D721Med (cell line): ENCODE data around the gene HAUS3.

Experiments used
- DNase-seq: peaks from one replicate; pipeline ENCODE4 v3.0.0; 2011; ENCODE audit warnings: low spot score; ENCODE audit not compliant: insufficient read length
- FAIRE-seq: peaks from 2 replicates; lab custom pipeline; 2011; peaks lifted over from hg19 to GRCh38; lab: Jason Lieb, UNC
- TF ChIP-seq, protein P1 (sequence below): IDR thresholded peaks from 2 replicates; pipeline ENCODE4 v1.5.1; 2012; ENCODE audit warnings: mild to moderate bottlenecking, control low read depth; ENCODE audit not compliant: insufficient read depth; ENCODE audit errors: missing control alignments

Gene HAUS3

DNA sequence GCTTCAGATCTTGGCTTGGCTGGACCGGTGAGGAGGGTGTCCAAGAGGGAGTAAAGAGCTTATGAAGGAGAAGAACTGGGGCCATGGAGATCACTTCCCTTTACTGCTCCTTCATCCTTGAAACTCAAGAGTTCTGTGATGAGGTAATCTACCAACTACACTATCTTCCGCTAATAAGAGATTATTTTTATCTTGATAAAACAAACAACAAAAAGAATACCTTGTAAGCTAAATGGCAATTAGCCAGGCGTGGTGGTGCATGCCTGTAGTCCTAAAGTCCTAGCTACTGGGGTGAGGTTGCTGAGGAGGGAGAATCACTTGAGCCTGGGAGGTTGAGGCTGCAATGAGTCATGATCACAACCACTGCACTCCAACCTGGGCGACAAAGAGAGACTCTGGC, 47.4 kb downstream of the HAUS3 start:
- TF ChIP-seq, protein P1, sequence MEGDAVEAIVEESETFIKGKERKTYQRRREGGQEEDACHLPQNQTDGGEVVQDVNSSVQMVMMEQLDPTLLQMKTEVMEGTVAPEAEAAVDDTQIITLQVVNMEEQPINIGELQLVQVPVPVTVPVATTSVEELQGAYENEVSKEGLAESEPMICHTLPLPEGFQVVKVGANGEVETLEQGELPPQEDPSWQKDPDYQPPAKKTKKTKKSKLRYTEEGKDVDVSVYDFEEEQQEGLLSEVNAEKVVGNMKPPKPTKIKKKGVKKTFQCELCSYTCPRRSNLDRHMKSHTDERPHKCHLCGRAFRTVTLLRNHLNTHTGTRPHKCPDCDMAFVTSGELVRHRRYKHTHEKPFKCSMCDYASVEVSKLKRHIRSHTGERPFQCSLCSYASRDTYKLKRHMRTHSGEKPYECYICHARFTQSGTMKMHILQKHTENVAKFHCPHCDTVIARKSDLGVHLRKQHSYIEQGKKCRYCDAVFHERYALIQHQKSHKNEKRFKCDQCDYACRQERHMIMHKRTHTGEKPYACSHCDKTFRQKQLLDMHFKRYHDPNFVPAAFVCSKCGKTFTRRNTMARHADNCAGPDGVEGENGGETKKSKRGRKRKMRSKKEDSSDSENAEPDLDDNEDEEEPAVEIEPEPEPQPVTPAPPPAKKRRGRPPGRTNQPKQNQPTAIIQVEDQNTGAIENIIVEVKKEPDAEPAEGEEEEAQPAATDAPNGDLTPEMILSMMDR: no peak
- no peak for FAIRE-seq
- no peak for DNase-seq

DNA sequence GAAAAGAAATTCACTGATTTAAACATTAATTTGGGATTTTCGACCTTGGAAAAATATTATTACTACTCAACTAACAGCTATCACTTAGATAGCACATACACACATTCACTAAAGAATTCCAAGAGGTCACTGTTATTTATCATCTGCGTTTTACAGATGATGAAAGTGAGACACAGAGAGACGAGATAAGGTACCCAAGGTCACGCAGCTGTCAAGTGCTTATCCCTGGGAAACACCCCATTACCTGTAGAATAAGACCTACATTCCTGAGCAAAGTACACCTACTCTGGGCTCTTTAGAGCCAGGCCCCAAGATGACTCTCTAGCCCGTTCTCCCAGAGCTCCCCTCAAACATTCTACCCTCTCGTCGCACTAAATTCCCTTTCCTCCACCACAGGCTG, 48.6 kb downstream of the HAUS3 start:
- DNase-seq (no peak), FAIRE-seq (no peak)
- TF ChIP-seq, protein P1: no peak

DNA sequence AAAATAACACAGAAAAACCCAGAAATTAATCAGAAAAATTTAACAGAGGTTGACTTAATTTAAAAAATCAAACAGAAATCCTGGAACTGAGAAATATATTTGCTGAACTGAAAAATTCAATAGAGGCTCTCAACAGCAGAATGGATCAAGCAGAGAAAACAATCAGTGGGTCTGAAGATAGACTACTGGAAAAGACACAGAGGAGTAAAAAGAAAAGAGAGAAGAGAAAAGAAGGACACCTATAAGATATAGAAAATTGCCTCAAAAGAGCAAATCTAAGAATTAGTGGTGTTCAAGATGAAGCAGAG, 55.1 kb downstream of the HAUS3 start:
- DNase-seq: no peak
- FAIRE-seq: no peak

DNA sequence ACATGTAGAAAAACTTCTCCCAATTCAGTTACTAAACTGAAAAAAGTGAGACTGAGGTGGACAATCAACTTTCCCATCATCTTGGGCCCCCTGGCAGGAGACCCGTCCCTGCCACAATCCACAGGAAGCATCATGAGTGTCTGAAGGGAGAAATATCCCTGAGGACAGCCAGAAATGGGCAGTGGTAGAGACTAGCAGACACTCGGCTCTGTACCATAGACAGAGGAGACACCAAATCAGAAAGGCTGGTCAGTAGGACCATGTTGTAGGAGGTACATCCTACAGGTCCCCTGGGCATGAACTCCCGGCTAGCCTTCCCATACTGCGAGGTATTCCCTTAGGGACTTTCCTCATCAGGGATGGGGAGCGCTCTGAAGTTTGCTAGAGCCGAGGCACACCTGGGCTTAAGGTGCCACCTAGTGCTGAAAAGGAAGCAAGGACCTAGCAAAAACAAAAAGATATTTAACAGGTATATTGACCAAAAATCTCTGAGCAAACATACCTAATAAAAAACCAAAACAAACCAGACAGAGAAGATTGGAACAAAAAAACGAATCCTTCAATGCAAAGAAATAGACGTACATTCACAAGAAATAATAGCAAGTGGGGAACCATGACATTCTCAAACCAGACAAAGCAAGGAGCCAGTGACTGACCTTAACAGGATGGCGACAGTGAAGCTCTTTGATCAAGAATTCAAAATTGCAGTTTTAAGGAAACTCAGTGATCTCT, 55.6 kb downstream of the HAUS3 start:
- TF ChIP-seq, protein P1: peak; percentile 2
- FAIRE-seq (no peak), DNase-seq (no peak)

More for the DNA sequence above, 55.1 kb downstream of the HAUS3 start:
- TF ChIP-seq, protein P1: no peak

DNA sequence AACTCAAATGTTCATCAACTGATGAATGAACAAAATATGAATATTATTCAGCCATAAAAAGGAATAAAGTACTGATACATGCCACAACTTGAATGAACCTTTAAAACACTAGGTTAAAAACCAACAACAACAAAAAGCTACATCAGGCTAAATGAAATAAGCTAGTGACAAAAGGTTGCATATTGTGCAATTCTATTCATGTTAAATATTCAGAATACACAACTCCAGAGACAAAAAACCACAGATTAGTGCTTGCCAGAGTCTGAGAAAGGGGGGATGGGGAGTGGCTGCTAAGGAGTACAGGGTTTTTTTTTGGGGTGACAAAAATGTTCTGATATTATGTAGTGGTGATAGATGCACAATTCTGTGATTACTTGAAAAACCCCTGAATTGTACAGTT, 58.5 kb downstream of the HAUS3 start:
- DNase-seq: no peak

DNA sequence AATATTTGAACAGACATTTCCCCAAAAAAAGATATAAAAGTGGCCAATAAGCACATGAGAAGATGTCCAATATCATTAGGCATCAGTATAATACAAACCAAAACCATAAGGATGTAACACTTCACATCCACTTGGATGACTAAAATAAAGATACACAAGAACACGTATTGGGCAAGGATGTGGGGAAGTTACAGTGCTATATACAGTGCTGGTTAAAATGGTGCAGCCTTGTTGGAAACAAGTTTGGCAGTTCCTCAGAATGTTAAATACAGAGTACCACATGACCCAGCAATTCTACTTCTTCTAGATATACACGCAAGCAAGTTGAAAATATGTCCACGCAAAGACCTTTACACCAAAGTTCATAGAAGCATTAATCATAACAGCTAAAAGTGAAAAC, 58.9 kb downstream of the HAUS3 start:
- no peak for DNase-seq
- no peak for FAIRE-seq
- TF ChIP-seq, protein P1: no peak

More for the DNA sequence above, 58.5 kb downstream of the HAUS3 start:
- no peak for FAIRE-seq
- TF ChIP-seq, protein P1: no peak

DNA sequence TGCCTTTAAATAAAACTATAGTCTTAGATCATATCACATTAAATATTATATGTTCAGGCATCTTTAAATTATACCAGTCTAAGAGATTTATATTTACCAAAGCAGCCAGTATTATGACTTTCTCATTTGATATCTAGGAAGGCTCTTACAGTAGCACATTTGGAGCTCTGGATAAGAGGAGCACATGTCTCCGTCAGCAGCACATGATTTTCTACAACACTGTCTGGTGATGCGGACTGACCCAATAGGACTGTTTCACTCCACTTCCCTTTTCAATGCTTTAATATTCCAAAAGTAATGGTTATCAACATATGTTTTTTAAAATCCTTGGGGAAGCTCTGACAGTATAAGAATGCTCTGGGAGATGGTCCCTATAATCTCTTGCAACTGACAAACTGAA, 61.5 kb downstream of the HAUS3 start:
- TF ChIP-seq, protein P1: no peak
- DNase-seq (no peak), FAIRE-seq (no peak)
